22Rv1 (cell line): ENCODE data around the gene ASB13.

ENCODE experiments used
- H3K27ac ChIP-seq: fragments of 450-650 bp; 2 replicates; pipeline ENCODE4 v1.5.1; 2017
- ZFX ChIP-seq: fragments of 450-650 bp; IDR thresholded peaks from 2 replicates; pipeline ENCODE4 v1.6.1; 2017; ENCODE audit warnings: antibody characterized with exemption, borderline replicate concordance
- TF ChIP-seq, protein P1 (sequence below): fragments of 450-650 bp; IDR thresholded peaks from 2 replicates; pipeline ENCODE4 v1.5.1; 2017; ENCODE audit warnings: mild to moderate bottlenecking

The ASB13 gene

DNA sequence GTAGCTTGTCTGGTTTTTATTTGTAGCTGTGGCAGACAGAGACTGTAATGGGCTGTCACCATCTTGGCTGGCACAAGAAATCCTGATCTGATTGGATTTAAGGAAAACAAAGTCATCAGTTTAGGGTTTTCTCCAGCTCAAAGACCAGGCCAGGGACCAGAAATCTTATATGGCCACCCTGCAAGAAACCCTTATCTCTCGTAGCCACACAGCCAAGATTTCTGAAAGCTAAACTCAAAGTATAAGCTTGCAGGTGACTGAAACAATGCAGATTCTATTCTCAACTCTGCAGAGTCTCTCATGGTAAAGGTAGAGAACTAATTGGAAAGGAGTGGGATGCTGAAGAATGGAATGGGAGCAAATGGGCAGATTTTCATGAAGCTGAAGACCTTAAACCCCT is 3.2 kb upstream of the ASB13 start:
- no peak overlapping the region for H3K27ac ChIP-seq
- TF ChIP-seq, protein P1, sequence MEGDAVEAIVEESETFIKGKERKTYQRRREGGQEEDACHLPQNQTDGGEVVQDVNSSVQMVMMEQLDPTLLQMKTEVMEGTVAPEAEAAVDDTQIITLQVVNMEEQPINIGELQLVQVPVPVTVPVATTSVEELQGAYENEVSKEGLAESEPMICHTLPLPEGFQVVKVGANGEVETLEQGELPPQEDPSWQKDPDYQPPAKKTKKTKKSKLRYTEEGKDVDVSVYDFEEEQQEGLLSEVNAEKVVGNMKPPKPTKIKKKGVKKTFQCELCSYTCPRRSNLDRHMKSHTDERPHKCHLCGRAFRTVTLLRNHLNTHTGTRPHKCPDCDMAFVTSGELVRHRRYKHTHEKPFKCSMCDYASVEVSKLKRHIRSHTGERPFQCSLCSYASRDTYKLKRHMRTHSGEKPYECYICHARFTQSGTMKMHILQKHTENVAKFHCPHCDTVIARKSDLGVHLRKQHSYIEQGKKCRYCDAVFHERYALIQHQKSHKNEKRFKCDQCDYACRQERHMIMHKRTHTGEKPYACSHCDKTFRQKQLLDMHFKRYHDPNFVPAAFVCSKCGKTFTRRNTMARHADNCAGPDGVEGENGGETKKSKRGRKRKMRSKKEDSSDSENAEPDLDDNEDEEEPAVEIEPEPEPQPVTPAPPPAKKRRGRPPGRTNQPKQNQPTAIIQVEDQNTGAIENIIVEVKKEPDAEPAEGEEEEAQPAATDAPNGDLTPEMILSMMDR: no peak
- no peak for TF ChIP-seq ZFX

DNA sequence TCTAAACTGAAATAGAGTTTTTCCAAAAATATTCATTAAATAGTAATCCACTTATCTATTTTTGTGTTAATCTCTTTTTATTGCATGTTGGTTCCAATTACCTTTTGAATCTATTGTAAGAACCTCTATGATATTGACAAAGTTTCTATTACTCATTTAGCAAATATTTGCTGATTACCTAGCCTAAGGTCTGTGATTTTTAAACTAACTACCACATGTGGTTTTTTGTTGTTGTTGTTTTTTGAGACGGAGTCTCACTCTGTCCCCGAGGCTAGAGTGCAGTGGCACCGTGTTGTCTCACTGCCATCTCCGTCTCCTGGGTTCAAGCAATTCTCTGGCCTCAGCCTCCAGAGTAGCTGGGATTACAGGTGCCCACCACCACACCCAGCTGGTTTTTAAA is 2.0 kb upstream of the ASB13 start:
- peak overlapping the region; percentile 60 for H3K27ac ChIP-seq
- TF ChIP-seq, protein P1: no peak
- no peak for TF ChIP-seq ZFX

DNA sequence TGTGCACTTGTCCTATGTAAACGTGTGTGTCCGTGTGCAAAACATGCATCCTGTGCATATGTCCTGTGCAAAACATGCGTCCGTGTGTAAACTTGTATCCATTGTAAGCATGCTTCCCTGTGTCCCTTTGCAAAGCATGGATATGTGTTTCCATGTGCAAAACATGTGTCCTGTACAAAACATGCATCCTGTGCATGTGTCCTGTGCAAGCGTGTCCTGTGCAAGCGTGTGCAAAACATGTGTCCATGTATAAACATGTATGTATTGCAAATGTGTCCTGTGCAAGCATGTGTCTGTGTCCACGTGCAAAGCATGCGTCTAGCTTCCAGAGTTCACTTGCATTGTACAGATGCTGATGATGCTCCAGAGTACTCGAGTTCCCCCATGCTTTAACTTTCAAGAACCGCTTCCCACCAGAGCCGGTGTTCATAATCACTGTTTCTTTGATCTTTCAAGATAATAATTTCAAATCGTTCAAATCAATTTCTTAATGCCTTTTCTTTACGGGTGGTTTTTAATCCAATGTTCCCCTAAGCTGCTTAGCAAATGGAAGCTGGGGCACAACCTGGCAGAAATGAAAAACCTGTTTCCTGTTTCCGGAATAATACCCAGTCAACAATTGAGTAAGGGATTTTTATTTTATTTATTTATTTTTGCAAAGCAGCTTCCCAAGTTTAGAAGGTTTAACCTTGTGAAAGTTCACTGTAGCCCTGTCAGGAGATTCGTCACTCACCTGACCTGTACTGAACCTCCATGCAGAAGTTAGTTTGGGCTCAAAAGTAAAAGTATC is 641 bp upstream of the ASB13 start:
- peak overlapping the region; percentile 60 for H3K27ac ChIP-seq
- no peak for TF ChIP-seq ZFX

DNA sequence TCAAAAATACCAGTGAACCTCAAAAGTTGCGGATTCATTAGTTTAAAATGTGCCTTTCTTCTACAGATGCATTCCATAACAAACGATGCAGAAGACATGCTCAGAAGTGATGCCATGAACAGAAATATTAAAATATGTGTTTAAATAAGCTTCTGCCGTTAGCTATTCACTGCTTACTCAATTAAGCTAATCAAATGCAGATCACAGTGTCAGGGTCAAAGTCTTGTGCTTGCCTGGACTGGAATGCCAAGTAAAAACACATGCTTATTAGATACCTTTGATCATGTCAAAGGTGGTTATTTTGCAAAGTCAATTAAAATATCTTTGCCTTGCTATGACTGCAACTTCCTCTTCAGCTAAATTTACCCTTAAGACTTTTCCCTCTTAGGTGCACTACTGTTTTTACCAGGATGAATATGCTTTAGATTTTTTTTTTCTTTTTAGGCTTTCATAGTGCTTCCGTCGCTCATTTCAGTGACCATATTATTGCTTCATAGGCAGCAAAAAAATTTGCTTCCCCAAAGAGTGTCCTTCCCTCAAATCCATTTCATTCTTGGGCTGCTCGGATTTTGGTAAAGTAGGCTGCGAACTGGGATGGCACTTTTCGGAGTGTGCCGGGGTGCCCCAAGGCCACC is 905 bp downstream of the ASB13 start:
- no peak for TF ChIP-seq ZFX
- TF ChIP-seq, protein P1: no peak
- H3K27ac ChIP-seq: peak overlapping the region; percentile 60

DNA sequence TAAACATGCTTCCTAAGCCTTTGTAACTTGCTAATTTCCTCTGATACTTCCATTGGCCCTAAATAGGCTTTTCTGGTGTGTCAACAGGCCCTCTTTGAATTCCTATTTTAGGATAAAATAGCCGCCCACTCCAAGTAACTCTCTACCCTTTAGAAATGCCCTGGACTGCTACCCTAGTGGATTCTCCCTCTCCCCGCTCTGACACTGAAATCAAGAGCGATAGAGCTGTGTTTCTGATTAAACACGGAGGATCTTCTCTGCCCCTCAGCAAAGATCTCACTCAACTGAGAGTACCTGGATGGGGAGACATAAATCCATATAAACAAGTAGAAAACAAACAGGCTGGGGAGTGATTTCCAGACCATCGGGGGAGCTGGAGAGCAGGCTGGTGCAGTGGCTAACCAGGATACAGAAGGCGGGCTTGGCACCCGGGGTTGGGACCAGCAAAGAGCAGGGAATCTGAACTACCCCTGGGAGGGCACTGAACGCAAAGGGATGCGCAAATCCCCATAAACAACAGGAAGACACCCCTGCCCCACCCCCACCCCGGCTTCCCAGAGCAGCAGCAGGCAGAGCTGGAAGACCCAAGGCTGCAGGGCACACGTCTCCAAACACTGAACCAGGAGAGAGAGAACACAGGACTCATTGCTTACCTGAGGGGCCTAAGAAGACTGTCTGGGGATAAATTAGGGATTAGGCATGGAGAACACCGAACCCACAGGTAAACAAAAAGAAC is 2.5 kb downstream of the ASB13 start:
- TF ChIP-seq, protein P1: peak; percentile 34
- no peak for TF ChIP-seq ZFX
- no peak overlapping the region for H3K27ac ChIP-seq

DNA sequence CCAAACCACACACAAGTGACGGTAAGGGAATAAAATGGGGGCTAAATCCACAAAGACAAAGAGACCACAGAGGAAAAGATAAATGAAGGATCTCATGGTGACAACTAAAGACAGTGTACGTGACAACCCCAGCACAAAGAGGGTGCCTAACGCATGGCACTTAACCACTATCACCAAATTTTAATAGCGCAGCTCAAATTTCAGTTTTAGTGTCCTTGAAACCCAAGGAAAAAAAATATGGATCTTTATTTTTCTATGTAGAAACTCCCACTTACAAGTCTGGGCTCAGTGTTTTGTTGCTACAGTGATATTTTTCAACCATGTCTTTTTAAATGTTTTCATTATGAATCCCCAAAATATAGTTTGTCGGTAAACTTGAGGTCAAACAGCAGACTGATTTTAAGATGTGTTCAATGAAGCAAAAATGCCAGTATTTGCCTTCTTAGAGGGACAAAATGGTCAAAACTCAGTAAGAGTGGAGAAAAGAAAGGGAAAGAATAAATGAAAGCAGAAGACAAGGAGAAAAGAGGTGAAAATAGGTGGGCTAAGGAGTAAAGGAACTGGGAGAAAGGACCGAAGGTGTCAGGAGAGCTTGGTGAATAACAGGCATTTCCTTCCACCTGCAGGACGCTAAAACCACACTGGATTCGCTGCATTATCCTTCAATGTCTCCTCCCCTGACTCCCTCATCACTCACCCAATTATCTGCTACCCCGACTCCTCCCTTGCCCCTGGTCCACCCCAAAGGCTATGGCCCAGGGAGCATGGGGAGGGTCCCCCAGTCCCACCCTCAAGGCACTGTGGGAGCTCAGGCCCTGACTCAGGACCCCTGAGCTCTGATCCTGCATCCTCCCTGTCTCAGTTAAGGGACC is 3.5 kb downstream of the ASB13 start:
- TF ChIP-seq, protein P1: no peak
- H3K27ac ChIP-seq: no peak overlapping the region

DNA sequence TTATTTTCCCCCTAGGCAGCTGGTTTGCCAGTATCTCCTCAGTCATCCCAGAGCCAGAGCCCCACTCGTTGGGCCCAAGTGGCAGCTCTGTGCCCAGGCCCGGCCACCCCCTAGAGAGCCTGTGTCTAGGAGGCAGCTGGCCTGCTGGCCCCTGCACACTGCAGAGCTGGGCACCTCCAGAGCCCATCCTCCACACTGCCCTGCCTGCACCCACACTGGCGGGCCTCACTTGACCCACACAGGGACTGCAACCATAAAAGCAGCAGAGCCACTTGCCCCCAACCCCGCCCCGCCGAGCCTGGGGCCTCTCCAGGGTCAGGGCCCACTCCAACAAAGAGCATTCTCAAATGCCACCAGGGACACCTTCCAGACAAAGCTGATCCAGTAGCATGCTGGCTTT is 5.4 kb downstream of the ASB13 start:
- no peak overlapping the region for H3K27ac ChIP-seq
- TF ChIP-seq, protein P1: no peak
- no peak for TF ChIP-seq ZFX
